C4-2B (cell line): ENCODE data around the gene VIM.

ENCODE experiments used
- CTCF ChIP-seq: fragments of 450-650 bp; conservative IDR thresholded peaks from 2 replicates; pipeline ENCODE4 v1.5.1; 2017; ENCODE audit warnings: mild to moderate bottlenecking
- ZFX ChIP-seq: fragments of 450-650 bp; IDR thresholded peaks from 2 replicates; pipeline ENCODE4 v1.6.1; 2017

GRCh38 chr10:17239345-17240085 lies 11.5 kb downstream of the VIM start:
- no peak for TF ChIP-seq CTCF
- TF ChIP-seq ZFX, result no peak
